Measurements from ENCODE around the gene PTPRN2. TPM values are rescaled to one million over a fixed set of nuclear protein-coding genes. Genes with fewer than 3 reads are reported as not detected.

Gene PTPRN2
- total and polyA plus RNA-seq, 2 donors (not counting 1 experiment from before 2014, with no cell fraction given) = 0.54 to 1.2 TPM

GRCh38 chr7:157966490-157966889, 621.1 kb downstream of the PTPRN2 start:
- Histone ChIP-seq H3K4me1 (ENCODE audit: control insufficient read depth, extremely low read depth, insufficient read depth, low read length) (no peaks in the 10 kb centered on the region), H3K27me3 (ENCODE audit: control insufficient read depth, insufficient read depth, low read length) (no peaks in the 10 kb centered on the region), H3K4me2 (ENCODE audit: extremely low read depth, insufficient read depth, low read length) (no peak overlapping the region), H3K27ac (ENCODE audit: insufficient read depth, low read length) (no peak overlapping the region), H3K4me3 (replicated peaks in 1 of 4; ENCODE audit: control extremely low read depth in 1 of 4, insufficient read depth in 1 of 4, low read depth in 3 of 4, low read length in 4 of 4) (no peak overlapping the region), H3K9me3 (ENCODE audit: control insufficient read depth, insufficient read depth, low read depth, low read length) (no peaks in the 10 kb centered on the region), H3K36me3 (ENCODE audit: control insufficient read depth, insufficient read depth, low read length) (no peaks in the 10 kb centered on the region), H3K79me2 (ENCODE audit: control insufficient read depth, insufficient read depth, low read length) (no peaks in the 10 kb centered on the region), H4K20me1 (ENCODE audit: control insufficient read depth, extremely low read depth, insufficient read depth, low read length) (no peaks in the 10 kb centered on the region), H3K9ac (ENCODE audit: insufficient read depth, low read length) (no peak overlapping the region), H2AFZ (ENCODE audit: low read length) (no peak overlapping the region)
- no peak for DNase-seq (ENCODE audit: low read depth in 2 of 2)
- TF ChIP-seq EZH2 (IDR thresholded peaks at IDR 0.05; ENCODE audit: low read length, missing control alignments) (no peak), CTCF (conservative IDR thresholded peaks at IDR 0.05 in 1 of 2, IDR thresholded peaks at IDR 0.05 in 1 of 2; ENCODE audit: low read depth in 1 of 2, low read length in 2 of 2) (no peak)

- Histone ChIP-seq H3K36me3 (ENCODE audit: control insufficient read depth, insufficient read depth, low read length) (no peaks in the 10 kb centered on the region), H3K9ac (ENCODE audit: insufficient read depth, low read length) (no peak overlapping the region), H3K4me1 (ENCODE audit: control insufficient read depth, extremely low read depth, insufficient read depth, low read length) (no peaks in the 10 kb centered on the region), H2AFZ (ENCODE audit: low read length) (no peak overlapping the region), H3K9me3 (ENCODE audit: control insufficient read depth, insufficient read depth, low read depth, low read length) (no peaks in the 10 kb centered on the region), H4K20me1 (ENCODE audit: control insufficient read depth, extremely low read depth, insufficient read depth, low read length) (no peaks in the 10 kb centered on the region), H3K79me2 (ENCODE audit: control insufficient read depth, insufficient read depth, low read length) (no peaks in the 10 kb centered on the region), H3K27ac (ENCODE audit: insufficient read depth, low read length) (no peak overlapping the region), H3K27me3 (ENCODE audit: control insufficient read depth, insufficient read depth, low read length) (no peaks in the 10 kb centered on the region), H3K4me3 (replicated peaks in 1 of 4; ENCODE audit: control extremely low read depth in 1 of 4, insufficient read depth in 1 of 4, low read depth in 3 of 4, low read length in 4 of 4) (no peak overlapping the region), H3K4me2 (ENCODE audit: extremely low read depth, insufficient read depth, low read length) (no peak overlapping the region)
- DNase-seq (ENCODE audit: low read depth in 2 of 2) = no peak
- TF ChIP-seq EZH2 (IDR thresholded peaks at IDR 0.05; ENCODE audit: low read length, missing control alignments) (no peak), CTCF (conservative IDR thresholded peaks at IDR 0.05 in 1 of 2, IDR thresholded peaks at IDR 0.05 in 1 of 2; ENCODE audit: low read depth in 1 of 2, low read length in 2 of 2) (no peak)
Measured at GRCh38 chr7:157964521-157964920, 623.1 kb downstream of the PTPRN2 start.

- Histone ChIP-seq H3K27ac (ENCODE audit: insufficient read depth, low read length) (no peak overlapping the region), H4K20me1 (ENCODE audit: control insufficient read depth, extremely low read depth, insufficient read depth, low read length) (no peaks in the 10 kb centered on the region), H3K9ac (ENCODE audit: insufficient read depth, low read length) (no peak overlapping the region), H3K4me3 (replicated peaks in 1 of 4; ENCODE audit: control extremely low read depth in 1 of 4, insufficient read depth in 1 of 4, low read depth in 3 of 4, low read length in 4 of 4) (no peak overlapping the region), H3K79me2 (ENCODE audit: control insufficient read depth, insufficient read depth, low read length) (no peaks in the 10 kb centered on the region), H3K36me3 (ENCODE audit: control insufficient read depth, insufficient read depth, low read length) (no peaks in the 10 kb centered on the region), H3K4me1 (ENCODE audit: control insufficient read depth, extremely low read depth, insufficient read depth, low read length) (no peaks in the 10 kb centered on the region), H2AFZ (ENCODE audit: low read length) (no peak overlapping the region), H3K4me2 (ENCODE audit: extremely low read depth, insufficient read depth, low read length) (no peak overlapping the region), H3K9me3 (ENCODE audit: control insufficient read depth, insufficient read depth, low read depth, low read length) (no peaks in the 10 kb centered on the region), H3K27me3 (ENCODE audit: control insufficient read depth, insufficient read depth, low read length) (no peaks in the 10 kb centered on the region)
- TF ChIP-seq CTCF (conservative IDR thresholded peaks at IDR 0.05 in 1 of 2, IDR thresholded peaks at IDR 0.05 in 1 of 2; ENCODE audit: low read depth in 1 of 2, low read length in 2 of 2) = no peak
- no peak for TF ChIP-seq EZH2 (IDR thresholded peaks at IDR 0.05; ENCODE audit: low read length, missing control alignments)
- no peak for DNase-seq (ENCODE audit: low read depth in 2 of 2)
Measured at GRCh38 chr7:157964016-157964415, 623.6 kb downstream of the PTPRN2 start.

Data from fibroblast of lung (primary cell).